ENCODE data around the gene HILPDA.
A peak's percentile ranks its signal among the peaks of the same experiment; 100 is the strongest.
"Not testable (repeated sequence)": the region's sequence is repeated elsewhere in the genome, so short reads cannot be mapped to it uniquely, and the experiment has no call there.

Gene HILPDA

DNA sequence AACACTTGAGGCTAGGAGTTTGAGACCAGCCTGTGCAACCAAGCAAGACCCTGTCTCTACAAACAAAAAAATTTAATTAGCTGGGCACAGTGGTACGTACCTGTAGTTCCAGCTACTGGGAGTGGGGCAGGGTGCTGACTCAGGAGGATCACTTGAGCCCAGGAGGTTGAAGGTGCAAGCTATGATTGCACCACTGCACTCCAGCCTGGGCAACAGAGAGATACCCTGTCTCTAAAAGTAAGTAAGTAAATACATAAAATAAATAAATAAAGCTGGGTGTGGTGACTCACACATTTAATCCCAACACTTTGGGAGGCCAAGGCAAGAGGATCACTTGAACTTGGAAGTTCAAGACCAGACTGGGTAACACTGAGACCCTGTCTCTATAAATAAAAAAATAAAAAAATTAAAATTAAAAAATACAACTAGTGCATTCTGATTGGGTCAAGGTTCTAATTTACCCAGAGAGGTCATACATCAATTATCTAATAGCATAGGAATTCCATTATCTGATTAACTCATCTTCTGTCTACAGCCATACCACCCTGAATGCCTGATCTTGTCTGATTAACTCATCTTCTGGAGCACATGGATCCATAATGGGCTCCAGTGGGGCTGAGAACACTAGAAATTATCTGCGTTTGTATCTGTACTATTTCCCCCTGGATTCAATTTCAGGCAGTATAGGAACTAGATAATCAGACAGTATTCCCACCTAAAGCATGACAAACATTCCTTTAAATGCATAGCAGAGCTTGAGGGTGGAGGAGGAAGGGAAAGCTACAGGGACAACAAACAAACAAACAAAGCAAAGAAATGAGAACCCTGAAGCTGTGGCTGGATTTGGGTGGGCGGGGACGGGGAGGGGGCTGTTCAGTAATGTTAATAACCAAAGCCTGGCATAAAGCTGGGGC, 21.0 kb upstream of the HILPDA start:
- no peak for DNase-seq

DNA sequence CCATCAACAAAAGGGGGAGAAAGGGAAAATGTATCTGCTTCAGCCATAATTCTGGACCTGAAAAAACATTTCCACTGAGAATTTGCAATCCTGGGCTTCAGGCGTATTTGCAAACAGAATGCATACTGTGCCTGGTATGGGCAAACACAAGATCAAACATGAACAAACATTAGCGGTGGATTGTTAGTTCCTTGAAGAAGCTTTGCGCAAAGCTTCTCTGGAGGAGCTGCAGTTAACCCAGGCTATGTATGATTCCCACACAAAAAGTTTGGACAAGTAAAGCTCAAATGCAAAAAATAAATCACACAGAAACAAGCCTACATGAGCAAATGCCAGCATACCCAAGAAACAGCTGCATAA, 20.4 kb upstream of the HILPDA start:
- no peak for DNase-seq

DNA sequence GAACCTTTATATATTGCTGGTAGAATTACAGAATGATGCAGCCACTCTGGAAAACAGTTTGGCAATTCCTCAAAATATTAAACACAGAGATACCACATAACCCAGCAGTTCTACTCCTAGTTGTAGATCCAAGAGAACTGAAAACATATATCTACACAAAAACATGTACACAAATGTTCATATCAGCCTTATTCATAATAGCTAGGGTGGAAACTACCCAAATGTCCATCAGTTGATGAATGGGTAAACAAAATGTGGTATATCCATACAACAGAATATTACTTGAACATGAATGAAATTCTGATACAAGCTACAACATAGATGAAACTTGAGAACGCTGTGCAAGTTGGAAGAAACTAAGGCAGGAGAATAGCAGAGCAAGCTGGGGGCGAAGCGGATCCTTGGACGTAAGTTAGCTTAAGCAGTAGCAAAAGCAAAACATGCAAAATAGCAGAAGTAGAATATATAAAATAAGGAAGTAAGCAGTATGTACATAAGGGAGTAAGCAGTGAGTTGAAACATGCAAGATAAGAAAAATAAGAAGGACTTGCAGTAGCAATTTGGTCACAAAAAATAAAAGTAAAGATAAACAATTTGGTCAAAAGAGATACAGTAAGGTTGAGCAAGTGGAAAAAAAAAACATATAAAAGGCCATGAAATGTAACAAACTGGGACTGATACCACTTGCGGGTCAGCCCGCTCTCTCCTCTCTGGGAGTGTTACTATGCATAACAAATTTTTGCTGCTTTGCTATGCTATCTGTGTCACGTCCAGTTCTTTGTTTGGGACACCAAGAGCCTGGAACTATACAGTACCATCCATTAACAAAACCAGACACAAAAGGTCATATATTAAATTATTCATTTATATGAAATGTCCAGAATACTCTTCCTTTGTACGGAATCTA, 18.0 kb upstream of the HILPDA start:
- DNase-seq: no peak

DNA sequence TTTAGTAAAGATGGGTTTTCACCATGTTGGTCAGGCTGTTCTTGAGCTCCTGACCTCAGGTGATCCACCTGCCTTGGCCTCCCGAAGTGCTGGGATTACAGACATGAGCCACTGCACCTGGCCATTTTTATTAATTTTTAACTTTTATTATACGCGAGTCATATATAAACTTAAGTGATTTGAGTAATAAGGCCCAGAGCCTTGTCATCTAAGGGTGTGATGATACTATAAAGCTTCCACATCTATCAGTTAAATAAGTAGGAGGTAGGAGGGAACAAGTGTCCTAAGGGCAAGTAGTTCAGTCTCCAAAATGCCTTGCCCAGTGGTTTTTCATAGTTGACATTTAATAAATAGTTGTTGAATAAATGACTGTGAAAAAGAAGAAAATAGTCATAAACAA, 13.3 kb upstream of the HILPDA start:
- no peak for DNase-seq

DNA sequence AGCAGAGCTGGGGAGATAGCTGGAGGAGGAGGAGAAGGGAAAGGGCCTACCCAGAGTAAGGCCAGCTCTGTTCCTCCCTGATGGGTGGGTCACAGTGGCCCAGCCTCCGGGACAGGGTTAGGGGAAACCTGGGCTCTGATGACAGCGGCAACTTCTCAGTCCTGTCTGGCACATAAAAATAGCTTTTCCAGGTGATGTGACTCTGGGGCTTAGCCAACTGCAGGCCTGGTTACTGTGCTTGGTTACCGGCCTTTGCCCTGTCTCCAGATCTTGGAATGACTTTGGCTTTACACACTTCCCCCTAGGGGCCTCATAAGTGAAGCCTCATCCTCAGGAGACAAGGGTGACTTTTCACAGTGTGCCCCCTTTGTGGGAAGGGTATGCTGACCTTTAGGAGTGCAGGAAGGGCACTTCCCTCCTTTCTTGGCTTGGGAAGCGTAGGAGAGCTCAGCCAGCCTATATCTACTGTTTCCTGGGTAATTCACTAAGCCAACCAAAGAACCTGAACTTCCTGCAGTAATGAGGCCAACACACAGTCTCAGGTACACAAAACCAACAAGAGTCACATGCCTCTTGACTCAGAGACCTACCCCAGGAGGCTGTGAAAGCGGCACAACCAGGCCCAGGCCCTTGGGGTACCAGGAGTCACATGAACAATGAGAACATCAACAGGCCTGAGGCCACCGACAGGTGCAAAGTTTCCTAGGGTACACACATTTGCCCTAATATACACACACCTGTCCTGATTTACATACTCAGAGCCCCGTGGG, 11.7 kb upstream of the HILPDA start:
- no peak for DNase-seq

DNA sequence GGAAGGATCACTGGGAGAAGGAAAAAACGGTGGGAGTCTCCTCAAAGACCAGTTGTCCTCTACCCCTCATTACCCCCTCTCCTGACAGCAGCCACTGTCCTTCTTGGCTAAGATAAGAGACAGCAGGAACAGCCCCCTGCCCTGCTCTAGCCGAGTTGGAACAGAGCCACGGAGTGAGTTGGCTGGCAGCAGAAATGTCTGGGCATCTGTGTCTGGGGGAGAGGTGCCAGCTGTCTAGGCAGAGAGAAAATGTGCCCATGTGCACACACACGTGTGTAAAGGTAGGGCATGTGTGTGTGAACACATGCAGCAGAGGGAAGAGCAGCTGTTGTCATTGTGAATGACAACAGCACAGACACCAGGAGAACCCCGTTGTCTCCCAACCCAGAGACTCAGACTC, 9.4 kb upstream of the HILPDA start:
- no peak for DNase-seq

DNA sequence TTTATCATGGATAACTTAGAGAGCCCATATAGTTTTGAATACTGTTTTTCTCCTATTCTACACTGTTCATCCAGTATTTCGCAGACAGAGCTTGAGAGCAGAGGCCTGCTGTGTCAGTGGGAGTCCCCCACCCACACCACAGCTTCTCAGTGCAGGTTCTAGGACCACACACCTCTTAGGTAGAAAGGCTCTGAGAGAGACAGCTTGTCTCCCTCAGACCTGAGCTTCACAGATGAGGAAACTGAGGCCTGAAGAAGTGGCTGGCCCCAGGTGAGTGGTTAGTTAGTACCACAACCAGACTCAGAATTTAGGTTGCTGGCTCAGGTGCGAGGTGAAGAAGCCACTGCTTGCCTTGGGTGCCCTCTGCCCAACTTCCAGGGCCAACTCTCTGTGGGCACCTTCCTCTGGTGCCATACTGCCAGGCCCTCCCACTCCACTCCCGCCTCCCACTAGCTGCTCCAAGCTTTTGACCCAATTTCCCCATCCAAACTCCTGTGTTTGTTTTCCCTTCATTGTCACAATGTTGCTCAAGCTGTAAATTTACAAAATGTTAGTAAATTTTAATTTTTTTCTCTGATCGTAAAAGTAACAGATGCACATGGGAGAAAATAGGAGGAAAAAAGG, 7.6 kb upstream of the HILPDA start:
- no peak for DNase-seq

DNA sequence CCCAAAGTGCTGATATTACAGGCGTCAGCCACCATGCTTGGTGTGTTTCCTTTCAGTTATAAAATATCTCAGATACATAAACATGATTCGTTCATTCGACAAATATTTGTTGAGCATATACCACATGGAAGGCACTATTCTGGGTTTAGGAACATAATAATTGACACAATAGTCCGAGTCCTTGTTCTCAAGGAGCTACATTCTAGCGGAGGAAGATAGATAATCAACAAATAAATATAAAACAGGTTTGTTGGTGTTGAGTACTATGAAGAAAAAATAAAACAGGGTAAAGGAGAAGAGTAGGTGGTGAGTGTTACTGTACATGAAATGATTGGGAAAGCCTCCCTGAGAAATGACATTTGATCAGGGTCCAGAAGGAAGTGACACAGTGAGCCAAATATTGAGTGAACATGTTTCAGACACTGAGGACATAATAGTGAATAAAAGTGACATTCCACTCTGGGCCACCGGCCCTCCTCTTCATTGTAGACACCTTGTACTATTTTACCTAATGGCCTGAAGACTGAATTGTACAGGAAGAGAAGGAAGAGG, 6.9 kb upstream of the HILPDA start:
- no peak for DNase-seq

DNA sequence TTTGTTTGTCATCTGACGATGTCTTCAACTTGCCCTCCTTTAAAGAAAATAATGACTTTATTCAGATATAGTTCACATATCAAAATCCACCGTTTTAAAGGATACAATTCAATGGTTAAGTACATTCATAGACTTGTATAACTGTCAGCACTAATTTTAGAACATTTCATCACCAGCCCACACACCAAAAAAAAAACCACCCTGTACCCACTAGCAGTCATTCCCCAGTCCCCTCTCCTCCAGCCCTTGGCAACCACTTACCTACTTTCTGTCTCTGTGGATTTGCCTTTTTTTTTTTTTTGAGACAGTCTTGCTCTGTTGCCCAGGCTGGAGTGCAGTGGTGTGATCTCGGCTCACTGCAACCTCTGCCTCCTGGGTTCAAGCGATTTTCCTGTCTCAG, 5.3 kb upstream of the HILPDA start:
- no peak for DNase-seq

DNA sequence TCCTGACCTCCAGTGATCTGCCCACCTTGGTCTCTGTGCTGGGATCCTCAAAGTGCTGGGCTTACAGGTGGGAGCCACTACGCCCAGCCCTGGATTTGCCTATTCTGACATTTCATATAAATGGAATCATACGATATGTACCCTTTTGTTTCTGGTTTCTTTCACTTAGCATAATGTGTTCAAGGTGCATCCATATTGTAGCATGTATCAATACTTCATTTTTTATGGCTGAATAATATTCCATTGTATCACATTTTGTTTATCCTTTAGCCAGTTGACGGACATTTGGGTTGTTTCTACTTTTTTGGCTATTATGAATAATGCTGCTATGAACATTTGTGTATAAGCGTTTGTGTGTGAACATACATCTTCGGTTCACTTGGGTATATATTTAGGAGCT, 4.8 kb upstream of the HILPDA start:
- no peak for DNase-seq

DNA sequence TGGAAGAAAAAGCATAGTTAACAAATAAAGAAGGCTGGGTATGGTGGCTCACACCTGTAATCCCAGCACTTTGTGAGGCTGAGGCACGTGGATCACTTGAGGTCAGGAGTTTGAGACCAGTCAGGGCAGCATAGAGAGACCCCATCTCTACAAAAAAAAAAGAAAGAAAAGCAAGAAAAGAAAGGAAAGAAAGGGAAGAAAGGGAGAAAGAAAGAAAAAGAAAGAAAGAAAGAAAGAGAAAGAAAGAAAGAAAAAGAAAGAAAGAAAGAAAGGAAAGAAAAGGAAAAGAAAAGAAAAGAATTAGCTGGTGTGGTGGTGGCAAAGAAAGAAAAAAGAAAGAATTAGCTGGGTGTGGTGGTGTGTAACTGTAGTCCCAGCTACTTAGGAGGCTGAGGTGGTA, 3.1 kb upstream of the HILPDA start:
- no peak for DNase-seq

DNA sequence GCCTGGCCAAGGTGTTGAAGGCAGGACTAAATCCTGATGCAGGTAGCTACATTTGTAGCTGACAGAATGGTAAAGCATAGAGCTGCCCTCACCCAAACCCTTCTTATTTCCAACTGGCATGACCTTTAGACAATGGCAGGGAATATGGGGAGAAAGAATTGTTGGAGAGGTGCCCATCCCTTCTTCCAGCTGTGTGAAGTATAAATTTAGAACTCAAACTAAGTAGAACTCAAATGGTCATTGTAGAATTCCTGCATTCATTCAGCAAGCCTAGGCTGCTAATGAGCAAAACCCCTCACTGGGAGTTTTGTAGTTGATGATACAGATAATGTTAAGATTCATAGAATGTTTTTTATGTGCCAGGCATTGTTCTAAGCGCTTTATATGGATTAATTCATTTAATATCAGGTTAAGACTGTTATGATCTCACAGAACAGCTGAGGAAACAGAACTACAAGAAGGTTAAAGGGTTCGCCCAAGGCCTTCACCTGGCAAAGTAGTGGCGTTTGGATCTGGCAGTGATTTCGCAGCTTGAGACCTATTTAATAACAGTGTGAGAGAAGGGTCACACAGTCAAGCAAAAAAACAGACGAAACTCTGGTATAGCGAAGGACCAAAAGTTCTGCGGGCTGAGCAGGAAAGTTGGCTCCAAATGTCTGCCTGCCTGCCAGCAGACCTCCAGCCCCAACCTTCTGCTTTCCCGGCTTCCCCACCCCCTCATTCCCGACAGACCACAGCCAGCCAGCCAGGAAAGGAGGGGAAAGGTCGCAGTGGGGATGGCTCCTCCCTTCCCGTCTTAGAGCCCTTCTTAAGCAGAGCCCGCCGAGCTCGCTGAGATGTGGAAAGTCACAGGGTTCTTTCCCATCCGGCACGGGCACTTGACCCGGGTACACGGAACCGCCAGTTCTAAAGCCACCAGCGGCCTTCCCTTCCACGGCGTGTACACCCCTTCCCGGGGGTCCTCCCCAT, 1.6 kb upstream of the HILPDA start:
- no peak for DNase-seq

DNA sequence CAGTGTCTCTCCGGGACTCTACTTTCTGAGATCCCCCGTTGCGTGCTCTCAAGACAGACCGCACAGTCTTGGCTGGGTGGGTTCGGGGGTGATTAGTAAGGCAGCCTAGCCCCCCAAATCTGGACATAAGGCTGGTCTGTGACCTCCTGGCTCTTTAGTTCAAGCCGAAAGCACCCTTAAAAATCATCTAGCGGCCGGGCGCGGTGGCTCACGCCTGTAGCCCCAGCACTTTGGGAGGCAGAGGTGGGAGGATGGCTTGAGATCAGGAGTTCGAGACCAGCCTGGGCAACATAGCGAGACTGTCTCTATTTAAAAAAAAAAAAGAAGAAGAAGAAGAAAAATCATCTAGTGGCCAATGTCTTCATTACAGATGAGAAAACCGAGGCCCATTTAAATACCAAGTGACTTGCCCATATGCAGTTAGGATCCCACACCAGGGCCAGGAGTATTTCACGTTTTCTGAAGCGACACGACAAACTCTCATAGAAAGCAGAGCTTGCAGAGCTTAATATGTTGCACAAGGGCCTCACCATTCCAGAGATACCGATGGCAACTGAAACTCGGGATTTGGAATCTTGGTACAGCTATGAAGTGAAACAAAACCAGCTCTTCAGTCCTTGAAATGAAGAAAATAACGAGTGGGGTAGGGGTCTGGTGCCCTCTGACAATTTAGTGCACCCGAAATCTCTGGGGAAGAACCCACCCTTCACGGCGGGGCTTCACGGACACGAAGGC, 703 bp upstream of the HILPDA start:
- DNase-seq: no peak

DNA sequence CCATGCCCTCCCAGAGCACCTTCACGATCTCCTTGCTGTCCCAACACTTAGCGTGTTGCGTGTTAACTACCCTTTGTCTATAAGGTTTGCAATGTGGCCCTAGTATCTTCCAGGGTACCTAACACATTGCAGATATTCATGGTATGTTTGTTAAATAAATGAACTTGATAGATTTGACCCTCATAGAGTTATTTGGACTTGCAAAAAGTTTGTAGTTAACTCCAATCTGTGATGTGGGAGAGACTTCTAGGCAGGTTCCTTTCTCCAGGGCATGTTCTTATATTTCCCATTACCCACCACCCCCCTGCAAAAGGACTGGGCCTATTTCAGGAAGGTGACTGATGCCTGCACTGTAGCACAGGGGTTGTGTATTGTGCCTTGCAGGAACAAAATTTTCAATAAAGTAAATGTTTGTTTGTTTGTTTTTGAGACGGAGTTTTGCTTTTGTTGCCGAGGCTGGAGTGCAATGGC, 612 bp downstream of the HILPDA start:
- no peak for DNase-seq

DNA sequence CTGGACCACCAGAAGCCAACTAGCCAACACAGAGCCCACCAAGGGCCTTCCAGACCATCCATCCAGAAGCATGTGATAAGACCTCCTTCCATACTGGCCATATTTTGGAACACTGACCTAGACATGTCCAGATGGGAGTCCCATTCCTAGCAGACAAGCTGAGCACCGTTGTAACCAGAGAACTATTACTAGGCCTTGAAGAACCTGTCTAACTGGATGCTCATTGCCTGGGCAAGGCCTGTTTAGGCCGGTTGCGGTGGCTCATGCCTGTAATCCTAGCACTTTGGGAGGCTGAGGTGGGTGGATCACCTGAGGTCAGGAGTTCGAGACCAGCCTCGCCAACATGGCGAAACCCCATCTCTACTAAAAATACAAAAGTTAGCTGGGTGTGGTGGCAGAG, 1.7 kb downstream of the HILPDA start:
- not testable (repeated sequence) for DNase-seq

DNA sequence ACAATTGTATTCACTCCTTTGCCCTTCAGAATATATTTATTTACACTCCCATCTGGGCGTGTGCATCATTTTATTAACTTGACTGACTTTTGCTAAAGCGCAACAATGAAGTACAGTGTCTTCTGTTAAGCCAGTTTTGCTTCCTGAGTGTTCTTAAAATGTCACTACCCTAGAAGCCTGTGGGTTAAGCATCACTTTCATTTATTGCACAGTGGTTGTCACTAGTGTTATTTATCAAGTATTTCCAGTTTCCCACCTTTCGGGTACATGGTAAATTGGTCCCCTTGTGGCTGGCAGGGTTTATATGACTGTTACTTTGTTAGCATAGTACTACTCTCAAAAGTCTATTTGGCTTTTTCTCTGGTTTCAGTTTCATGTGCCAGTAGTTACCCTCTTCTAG, 3.3 kb downstream of the HILPDA start:
- no peak for DNase-seq

DNA sequence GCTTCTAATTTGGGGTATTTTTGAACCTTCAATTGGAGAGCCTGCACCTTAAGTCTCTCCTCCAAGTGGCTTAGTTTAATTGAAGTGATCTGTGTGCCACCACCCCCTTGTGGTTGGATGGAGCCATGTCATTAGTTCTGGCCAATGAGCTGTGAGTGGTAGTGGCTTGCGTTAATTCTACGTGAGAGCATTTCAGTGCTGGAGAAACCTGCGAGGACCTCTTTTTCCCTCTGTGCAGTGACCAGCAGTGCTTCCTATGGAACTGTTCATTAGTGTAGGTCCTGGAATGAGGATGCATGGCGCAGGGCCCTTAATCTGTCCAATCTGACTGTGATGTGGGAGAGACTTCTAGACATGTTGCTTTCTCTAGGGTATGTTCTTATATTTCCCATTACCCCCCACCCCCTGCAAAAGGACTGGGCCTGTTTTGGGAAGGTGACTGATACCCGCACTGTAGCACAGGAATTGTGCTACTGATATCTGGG, 3.8 kb downstream of the HILPDA start:
- peak; percentile 64 for DNase-seq

DNA sequence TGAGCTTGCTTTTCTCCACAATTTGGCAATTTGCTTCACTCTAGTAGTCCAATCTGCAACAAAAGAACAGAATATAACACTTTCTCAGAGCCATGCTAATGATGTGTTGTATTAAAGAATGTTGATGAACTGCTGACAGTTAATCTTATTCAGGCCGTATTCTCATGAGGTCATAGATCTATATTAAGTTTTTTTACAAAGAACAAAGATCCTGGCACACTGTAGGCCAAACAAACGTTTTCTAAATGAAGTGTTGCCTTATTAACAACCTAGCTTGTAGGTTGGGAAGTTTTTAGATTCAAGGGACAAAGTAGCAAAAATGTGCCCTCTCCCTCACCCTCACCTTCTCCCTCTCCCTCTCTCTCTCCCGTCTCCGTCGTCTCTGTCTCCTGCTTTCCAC, 6.8 kb downstream of the HILPDA start:
- DNase-seq: no peak

DNA sequence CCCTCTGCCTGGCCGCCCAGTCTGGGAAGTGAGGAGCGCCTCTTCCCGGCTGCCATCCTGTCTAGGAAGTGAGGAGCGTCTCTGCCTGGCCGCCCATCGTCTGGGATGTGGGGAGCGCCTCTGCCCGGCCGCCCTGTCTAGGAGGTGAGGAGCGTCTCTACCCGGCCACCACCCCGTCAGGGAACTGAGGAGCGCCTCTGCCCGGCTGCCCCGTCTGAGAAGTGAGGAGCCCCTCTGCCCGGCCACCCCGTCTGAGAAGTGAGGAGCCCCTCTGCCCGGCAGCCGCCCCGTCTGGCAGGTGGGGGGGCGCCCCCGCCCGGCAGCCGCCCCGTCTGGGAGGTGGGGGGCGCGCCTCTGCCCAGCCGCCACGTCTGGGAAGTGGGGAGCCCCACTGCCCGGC, 7.7 kb downstream of the HILPDA start:
- not testable (repeated sequence) for DNase-seq

DNA sequence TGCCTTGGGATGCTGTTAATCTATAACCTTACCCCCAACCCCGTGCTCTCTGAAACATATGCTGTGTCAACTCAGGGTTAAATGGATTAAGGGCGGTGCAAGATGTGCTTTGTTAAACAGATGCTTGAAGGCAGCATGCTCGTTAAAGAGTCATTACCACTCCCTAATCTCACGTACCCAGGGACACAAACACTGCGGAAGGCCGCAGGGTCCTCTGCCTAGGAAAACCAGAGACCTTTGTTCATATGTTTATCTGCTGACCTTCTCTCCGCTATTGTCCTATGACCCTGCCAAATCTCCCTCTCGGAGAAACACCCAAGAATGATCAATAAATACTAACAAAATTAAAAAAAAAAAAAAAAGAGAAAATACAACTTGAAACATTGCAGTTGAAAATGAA, 8.3 kb downstream of the HILPDA start:
- not testable (repeated sequence) for DNase-seq

Data from activated CD8-positive, alpha-beta memory T cell treated with anti-CD3 and anti-CD28 coated beads, Interleukin-2, amount 50 U/mL, for 4 hours (primary cell).